Measurements from ENCODE around the gene NXNL1.
"Not testable (repeated sequence)": the region's sequence is repeated elsewhere in the genome, so short reads cannot be mapped to it uniquely, and the experiment has no call there.

Gene NXNL1, protein sequence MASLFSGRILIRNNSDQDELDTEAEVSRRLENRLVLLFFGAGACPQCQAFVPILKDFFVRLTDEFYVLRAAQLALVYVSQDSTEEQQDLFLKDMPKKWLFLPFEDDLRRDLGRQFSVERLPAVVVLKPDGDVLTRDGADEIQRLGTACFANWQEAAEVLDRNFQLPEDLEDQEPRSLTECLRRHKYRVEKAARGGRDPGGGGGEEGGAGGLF

DNA sequence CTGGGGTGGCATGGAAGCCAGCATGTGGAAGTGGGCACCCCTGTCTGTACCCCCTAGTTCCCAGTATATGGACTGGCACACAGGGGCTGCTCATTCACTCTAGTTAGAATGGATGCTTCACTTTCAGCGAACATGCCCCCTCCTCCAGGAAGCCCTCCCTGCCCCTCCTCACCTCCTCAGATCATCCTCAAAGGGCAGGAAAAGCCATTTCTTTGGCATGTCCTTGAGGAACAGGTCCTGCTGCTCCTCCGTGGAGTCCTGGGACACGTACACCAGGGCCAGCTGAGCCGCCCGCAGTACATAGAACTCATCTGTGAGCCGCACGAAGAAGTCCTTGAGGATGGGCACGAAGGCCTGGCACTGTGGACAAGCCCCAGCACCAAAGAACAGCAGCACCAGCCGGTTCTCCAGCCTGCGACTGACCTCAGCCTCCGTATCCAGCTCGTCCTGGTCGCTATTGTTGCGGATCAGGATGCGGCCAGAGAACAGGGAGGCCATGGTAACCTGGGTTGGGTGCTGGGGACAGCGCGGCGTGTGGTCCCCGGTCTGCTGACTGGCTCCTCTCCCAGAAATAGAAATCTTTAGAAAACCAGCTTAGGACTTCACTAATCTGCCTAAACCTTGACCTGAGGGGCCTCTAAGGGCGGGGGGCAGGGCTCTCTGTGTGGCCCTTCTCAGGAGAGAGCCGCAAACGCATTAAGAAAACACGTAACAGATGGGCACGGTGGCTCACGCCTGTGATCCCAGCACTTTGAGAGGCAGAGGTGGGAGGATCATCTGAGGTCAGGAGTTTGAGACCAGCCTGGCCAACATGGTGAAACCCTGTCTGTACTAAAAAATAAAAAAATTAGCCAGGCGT, at the start of gene NXNL1:
TSS of gene NXNL1 (minus strand) at position 555 of the 859 bp plus-strand sequence. CDS start at position 498, 57 bp downstream.
- DNase-seq, result no peak

DNA sequence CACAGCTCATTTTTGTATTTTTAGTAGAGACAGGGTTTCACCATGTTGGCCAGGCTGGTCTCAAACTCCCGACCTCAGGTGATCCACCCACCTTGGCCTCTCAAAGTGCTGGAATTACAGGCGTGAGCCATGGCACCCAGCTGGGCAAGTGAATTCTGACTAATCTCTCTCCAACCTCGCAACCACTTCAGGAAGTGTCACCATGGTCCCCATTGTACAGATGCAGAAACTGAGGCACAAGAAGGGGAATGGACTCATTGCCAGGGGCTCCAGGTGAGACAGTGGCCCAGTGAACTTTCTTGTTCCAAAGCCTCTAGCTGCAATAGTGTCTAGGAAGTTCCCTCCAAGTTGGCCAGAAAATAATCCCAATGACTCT, 47.8 kb upstream of the NXNL1 start:
- not testable (repeated sequence) for DNase-seq

DNA sequence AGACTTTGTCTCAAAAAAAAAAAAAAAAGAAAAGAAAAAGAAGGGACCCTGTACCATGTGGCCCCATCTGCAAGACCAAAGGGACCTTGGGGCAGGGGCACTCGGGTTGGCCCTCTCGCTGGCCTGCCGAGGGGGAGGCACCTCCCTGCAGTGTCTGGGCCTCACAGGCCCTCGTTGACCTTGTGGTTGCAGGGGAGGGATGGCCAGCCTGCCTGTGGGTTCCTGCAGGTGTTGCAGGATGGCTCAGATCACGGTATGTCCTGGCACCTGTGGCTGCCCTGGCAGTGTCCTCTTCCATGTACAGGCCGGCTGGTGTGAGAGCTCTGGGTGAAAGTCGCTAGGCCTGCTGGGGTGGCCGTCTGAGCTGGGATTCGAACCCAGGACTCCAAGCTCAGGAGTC, 46.0 kb upstream of the NXNL1 start:
- no peak for DNase-seq

DNA sequence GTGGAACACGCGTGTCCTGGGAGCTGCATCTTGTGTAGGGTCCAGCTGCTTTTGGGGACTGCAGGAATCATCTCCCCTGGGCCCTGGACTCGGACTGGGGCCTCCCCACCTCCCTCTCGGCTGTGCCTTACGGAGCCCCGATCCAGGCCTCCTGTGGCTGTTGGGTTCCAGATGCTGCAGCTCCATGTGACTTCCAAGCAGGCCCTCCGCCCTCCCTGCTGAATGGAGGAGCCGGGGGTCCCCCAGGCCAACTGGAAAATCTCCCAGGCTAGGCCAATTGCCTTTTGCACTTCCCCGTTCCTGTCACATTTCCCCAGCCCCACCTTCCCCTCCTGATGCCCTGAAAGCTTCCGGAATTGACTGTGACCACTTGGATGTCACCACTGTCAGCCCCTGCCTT, 44.5 kb upstream of the NXNL1 start:
- no peak for DNase-seq

DNA sequence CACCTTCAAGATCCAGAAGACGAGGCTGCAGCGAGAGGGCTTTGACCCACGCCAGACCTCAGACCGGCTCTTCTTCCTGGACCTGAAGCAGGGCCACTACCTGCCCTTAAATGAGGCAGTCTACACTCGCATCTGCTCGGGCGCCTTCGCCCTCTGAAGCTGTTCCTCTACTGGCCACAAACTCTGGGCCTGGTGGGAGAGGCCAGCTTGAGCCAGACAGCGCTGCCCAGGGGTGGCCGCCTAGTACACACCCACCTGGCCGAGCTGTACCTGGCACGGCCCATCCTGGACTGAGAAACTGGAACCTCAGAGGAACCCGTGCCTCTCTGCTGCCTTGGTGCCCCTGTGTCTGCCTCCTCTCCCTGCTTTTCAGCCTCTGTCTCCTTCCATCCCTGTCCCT, 43.7 kb upstream of the NXNL1 start:
- DNase-seq, result no peak

DNA sequence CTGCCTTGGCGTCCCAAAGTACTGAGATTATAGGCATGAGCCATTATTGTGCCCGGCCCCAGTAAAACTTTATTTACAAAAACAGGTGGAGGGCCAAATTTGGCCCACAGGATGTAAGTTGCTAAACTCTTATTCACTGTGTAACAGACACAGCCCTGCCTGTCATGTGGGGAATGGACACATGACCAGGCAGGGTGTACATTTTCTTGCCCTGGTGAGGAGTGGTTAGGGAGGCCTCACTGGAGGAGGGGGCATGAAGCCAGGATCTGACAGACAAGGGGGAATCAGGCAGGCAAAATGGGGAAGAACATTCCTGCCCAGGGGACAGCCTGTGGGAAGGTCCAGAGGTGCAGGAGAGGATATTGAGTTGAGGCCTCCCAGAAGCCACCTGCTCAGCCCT, 43.3 kb upstream of the NXNL1 start:
- DNase-seq, result no peak

DNA sequence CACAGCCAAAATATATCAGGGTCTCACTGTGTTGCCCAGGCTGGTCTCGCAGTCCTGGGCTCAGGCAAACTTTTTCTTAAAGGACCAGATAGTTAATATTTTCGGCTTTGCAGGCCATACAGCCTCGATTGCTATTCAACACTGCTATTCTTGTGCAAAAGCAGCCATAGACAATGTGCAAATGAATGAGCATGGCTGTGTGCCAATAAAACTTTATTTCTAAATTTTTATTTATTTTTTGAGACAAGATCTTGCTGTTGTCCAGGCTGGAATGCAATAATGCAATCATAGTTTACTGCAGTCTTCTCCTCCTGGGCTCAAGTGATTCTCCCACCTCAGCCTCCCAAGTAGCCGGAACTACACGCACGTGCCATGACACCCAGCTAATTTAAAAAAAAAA, 42.5 kb upstream of the NXNL1 start:
- no peak for DNase-seq

DNA sequence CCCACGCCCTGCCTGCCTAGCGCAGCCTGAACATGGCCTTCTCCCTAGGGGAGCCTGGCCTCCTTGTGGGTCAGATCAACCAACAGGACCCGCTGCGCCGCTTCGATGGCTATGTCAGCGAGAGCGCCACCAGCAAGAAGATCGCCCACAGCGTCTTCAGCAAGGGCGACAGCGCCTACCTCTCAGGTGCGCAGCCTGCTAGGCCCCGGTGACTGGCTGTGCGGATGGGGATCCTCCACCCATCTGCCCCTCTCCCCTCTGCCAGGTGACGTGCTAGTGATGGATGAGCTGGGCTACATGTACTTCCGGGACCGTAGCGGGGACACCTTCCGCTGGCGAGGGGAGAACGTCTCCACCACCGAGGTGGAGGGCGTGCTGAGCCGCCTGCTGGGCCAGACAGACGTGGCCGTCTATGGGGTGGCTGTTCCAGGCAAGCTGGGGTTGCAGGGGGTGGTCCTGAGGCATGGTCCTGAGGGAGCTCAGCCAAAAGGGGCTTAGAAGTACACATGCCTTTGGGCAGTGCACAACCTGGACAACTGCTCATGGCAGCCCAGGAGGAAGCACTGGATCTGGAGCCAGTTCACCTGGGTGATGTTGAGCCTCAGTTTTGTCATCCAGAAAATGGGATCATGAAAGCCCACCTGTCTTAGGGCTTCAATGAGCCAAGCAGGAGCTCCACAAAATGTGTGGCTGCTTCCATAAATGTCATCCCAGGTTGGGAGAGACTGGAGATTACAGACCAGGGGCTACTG, 39.9 kb upstream of the NXNL1 start:
- DNase-seq, result no peak

DNA sequence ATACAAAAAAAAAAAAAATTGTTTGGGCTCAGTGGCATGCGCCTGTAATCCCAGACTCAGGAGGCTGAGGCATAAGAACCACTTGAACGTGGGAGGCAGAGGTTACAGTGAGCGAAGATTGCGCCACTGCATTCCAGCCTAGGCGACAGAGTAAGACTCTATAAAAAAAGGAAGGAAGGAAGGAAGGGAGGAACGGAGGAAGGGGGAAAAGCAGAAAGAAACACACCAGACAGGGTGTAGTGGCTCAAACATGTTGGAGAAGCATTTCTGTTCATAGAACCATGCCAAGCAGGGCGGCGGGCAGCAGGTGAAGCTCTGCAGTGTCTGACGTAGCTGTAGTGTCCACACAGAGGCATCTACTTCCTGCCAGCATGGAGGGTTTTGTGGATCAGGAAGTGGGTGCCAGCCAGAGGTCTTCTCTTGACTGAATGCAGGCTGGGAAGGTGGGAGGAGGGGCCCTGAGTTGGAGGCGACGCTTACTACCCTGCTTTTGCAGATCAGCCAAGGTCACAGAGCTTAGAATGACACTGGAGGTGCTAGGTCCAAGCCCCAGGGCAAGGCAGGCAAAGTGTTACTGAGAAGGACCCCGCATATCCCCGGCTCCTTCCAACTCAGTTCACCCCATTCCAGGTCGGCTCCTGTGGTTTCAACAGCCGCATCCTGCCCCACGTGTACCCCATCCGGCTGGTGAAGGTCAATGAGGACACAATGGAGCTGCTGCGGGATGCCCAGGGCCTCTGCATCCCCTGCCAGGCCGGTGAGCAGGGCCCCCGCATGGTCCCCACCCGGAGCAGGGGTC, 39.1 kb upstream of the NXNL1 start:
- DNase-seq, result no peak

DNA sequence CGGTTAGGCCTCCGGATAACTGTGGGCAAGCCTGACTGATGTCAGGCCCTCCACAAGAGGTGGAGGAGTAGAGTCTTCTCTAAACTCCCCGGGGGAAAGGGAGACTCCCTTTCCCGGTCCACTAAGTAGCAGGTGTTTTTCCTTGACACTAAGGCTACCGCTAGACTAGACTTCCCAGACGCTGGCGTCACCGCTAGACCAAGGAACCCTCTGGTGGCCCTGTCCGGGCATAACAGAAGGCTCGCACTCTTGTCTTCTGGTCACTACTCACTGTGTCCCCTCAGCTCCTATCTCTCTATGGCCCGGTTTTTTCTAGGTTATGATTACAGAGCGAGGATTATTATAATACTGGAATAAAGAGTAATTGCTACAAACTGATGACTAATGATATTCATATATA, 38.3 kb upstream of the NXNL1 start:
- not testable (repeated sequence) for DNase-seq

DNA sequence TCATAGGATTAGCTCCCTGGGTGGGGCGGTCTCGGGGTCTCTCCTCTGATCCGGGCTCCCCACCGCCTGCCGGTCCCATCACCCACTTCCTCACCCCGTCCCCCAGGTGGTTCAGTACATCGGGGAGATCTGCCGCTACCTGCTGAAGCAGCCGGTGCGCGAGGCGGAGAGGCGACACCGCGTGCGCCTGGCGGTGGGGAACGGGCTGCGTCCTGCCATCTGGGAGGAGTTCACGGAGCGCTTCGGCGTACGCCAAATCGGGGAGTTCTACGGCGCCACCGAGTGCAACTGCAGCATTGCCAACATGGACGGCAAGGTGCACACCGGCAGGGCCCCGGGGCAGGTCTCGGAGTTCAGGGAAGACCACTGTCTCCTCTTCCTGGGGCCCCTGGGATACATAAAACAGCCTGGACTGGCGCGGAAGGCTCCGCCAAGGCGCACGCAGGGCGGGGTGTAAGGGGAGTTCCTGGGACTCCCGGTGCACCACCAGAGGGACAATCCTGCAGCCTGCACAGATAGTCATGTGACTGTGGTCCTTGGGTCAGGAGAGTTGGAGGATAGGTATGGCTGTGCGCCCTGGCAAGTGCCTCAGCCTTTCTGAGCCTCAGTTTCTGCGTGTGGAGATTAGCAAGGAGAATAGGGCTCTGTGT, 36.5 kb upstream of the NXNL1 start:
- DNase-seq, result no peak

DNA sequence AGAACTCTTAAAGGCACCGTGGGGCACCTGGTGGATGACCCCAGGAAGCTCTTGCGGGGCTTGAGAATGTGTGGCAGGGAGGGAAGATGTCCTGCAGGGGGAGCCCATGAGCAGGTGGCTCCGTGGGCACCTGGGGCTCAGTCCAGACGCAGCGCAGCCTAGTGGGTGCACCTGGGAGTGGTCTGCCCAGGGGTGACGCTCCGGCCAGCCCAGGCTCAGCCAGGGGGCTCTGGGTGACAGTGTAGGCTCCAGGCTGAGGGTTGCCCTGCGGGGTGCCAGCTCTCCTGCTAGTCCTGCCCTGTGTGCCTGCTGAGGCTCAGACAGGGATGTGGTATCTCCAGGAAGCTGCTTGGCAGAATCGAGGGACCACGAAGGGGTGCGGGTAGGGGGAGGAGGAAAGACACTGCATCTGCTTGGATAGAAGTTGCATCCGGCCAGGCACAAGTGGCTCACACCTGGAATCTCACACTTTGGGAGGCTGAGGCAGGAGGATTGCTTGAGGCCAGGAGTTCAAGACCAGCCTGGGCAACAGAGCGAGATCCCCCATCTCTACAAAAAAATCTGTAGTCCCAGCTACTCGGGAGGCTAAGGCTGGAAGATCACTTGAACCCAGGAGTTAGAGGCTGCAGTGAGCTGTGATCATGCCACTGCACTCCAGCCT, 35.7 kb upstream of the NXNL1 start:
- DNase-seq, result peak; percentile 66

DNA sequence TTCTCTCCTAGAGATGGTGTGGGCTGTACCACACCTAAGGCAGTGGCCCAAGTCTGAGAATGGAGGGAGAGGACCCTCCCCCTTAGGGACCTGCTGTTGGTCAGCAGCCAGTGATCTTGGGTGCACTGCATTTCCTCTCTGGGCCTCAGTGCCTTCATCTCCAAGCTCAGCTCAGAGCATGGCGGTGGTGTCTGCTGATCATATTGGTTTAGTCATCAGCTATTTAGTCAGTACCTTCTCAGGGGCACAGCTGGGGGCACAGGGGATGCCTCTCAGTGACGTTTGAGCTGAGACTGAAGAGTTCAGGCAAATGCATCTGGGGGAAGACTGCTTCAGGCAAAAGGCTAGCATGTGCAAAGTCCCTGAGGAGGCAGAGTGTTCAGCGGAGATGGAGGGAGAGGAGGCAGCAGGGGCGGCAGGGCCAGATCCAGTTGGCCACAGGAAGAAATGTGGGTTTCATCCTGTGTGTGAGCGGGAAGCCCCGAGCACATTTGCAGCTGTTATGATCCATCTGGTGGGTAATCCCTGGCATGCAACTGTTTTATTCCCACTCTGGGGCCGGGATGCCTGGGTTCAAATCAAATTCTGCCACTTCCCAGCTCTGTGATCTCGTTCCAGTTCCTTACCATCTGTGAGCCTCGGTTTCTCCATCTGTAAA, 35.0 kb upstream of the NXNL1 start:
- no peak for DNase-seq

DNA sequence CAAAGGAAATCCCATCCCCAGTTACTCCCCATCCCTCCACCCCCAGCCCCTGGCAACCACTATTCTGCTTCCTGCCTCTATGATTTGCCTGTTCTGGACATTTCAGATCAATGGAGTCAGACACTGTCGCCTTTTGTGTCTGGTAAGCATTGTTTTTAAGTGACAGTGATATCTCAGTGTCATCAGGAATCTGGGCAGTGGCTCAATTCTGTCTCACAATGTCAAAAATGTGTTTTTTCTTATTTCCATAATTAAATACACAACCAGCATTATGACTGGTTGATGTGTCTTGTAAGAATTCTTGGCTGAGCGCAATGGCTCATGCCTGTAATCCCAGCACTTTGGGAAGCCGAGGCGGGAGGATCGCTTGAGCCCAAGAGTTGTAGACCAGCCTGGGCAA, 30.6 kb upstream of the NXNL1 start:
- DNase-seq, result no peak

DNA sequence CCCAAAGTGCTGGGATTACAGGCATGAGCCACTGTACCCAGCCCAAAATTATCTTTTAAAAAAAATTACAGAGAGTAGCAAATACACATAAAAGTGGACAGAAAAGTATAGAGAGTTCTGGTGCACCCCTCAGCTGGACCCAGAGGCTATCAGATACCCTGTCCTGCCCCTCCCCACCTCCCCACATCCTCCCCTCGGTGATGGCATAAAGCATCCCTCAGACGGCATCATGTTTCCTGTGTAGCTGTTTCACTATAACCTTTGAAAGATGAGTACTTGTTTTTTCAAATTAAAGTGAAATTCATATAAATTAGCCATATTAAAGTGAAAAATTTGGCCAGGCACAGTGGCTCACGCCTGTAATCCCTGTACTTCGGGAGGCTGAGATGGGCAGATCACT, 29.7 kb upstream of the NXNL1 start:
- peak; percentile 28 for DNase-seq

DNA sequence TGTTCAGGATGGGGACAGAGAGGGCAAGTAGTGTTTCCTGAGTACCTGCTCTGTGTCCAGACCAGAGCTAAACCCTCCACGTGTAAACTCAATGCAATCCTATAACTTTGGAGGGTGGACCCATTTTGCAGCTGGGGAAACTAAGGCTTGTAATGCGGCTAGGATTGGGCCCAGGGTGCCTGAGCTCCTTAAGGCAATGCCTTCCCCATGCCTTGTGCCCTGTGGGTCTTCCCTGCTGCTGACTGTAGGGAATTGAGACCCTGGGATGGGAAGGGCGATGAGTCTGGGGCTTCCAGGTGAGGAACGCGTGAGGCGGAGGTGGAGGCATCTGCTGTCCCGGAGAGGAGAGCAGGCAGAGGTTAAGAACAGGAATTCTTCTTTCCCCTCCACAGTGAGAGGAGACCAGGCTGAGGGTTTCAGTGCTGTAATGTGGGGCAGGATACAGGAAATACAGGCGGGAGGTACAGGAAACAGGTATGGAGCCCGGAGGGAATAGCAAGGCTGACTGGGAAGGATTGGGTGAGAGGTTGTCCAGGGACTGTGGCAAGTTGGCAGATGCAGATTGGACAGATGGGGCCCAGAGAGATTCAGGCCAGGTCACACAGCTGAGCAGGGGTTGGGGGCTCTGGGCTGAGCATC, 28.8 kb upstream of the NXNL1 start:
- no peak for DNase-seq

DNA sequence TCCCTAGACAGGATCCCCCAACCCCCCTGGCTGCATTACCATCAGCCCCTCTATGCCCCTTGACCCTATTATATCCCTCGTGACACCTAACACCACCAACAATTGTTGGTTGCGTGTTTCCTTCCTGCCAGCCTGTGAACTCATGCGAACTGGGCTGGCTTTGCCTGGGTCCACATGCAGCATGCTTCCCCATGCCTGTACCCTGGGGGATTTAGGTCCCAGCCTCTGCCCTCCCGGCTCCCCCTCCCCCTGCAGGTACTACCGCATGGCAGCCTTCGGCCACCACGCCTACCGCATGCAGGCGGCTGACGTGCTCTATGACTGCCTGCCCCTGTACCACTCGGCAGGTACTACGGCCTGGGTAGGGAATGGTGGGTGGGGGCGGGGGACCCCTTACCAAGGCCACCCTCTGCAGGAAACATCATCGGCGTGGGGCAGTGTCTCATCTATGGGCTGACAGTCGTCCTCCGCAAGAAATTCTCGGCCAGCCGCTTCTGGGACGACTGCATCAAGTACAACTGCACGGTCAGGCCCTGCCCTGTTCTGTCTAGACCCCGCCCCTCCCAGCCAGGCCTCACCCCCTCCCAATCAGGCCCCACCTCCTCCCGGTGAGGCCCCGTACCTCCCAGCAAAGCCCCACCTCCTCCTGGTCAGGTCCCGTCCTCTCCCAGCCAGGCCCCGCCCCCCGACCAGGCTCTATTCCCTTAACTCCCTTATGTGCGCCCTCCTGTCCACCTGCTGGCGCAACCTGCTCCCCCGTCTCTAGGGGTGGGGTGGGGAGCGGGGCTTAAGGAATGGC, 28.1 kb upstream of the NXNL1 start:
- peak; percentile 59 for DNase-seq

DNA sequence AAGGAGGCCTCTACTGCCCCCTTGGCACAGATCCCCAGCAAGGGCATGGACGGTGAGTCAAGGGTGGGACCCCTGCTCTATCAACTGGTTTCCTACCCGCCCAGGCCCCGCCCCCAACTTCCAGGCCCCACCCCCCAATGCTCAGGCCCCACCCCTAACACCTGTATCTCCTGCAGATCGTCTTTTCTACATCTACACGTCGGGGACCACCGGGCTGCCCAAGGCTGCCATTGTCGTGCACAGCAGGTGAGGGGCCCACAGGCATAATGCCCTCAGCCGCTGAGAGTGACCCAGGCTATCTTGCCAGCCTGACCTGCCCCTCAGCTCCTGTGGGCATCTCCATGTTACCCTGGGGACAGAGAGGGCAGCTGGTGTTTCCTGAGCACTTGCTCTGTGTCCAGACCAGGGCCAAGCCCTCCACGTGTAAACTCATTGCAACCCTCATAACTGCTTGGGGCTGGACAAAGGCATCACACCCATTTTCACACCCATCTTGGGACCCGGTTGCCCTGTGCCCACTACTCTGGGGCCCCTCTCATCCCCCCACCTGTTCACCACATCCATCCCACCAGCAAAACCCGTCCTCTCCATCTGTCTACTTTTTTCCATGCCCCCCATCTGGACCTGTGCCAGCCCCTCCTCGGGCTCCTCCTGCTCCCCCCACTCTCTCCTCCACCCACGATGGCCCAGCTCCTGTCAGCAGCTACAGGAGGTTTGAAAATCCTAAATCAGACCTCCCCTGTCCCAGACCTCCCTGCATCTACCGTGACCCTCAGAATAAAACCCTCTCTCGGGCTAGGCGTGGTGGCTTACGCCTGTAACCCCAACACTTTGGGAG, 26.8 kb upstream of the NXNL1 start:
- DNase-seq, result no peak
